Measurements from ENCODE around the gene FAM177B.
"Not testable (repeated sequence)": the region's sequence is repeated elsewhere in the genome, so short reads cannot be mapped to it uniquely, and the experiment has no call there.

The FAM177B gene

GRCh38 chr1:222728746-222729145 is 8.3 kb upstream of the FAM177B start:
- Mint-ChIP-seq H3K4me3 (no peak overlapping the region), H3K27me3 (no peaks in the 10 kb centered on the region), H3K36me3 (ENCODE audit: low read depth) (peaks cover 91% of the 10 kb centered on the region), H3K4me1 (ENCODE audit: low read depth) (peaks cover 10% of the 10 kb centered on the region), H3K27ac (no peak overlapping the region), H3K9me3 (no peaks in the 10 kb centered on the region)
- no peak for DNase-seq

- peak overlapping the region; percentile 13 for H3K27ac Mint-ChIP-seq
- H3K27me3 Mint-ChIP-seq: no peaks in the 10 kb centered on the region
- DNase-seq: no peak
- peaks cover 86% of the 10 kb centered on the region for H3K36me3 Mint-ChIP-seq (ENCODE audit: low read depth)
- H3K9me3 Mint-ChIP-seq: no peaks in the 10 kb centered on the region
- peaks cover 10% of the 10 kb centered on the region for H3K4me1 Mint-ChIP-seq (ENCODE audit: low read depth)
- no peak overlapping the region for H3K4me3 Mint-ChIP-seq
Measured at GRCh38 chr1:222730866-222731265, 6.1 kb upstream of the FAM177B start.

- peak overlapping the region; percentile 60 for H3K27ac Mint-ChIP-seq
- peaks cover 75% of the 10 kb centered on the region for H3K36me3 Mint-ChIP-seq (ENCODE audit: low read depth)
- DNase-seq: no peak
Measured at GRCh38 chr1:222732216-222733159, 4.5 kb upstream of the FAM177B start.

DNA sequence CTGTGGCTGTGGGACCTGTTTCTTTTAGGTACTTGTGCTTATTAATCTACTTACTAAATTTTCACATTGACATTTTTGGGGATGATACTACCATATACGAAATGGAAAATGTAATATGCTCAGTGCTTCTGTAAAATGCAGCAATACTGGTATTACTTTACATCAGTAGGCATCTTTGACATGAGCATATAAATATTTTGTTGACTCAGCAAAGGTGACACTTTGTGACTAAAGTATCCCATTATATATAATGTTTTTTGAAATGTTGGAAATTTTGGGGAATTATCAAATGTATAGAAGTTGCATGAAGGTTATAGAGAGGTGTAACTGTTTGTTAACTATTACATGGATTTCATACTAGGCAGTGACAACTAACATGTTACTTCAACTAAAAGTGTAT is 2.3 kb upstream of the FAM177B start:
- H3K36me3 Mint-ChIP-seq (ENCODE audit: low read depth): peaks cover 54% of the 10 kb centered on the region
- no peaks in the 10 kb centered on the region for H3K9me3 Mint-ChIP-seq
- no peak overlapping the region for H3K27ac Mint-ChIP-seq

More at GRCh38 chr1:222732216-222733159, 4.5 kb upstream of the FAM177B start:
- H3K9me3 Mint-ChIP-seq: no peaks in the 10 kb centered on the region
- no peaks in the 10 kb centered on the region for H3K27me3 Mint-ChIP-seq
- H3K4me3 Mint-ChIP-seq: no peak overlapping the region
- H3K4me1 Mint-ChIP-seq (ENCODE audit: low read depth): peaks cover 10% of the 10 kb centered on the region

GRCh38 chr1:222736470-222736869 is 532 bp upstream of the FAM177B start:
- H3K27me3 Mint-ChIP-seq: no peaks in the 10 kb centered on the region
- no peak for DNase-seq
- peaks cover 38% of the 10 kb centered on the region for H3K36me3 Mint-ChIP-seq (ENCODE audit: low read depth)
- peaks cover 8% of the 10 kb centered on the region for H3K4me1 Mint-ChIP-seq (ENCODE audit: low read depth)
- no peak overlapping the region for H3K27ac Mint-ChIP-seq
- no peak overlapping the region for H3K4me3 Mint-ChIP-seq
- H3K9me3 Mint-ChIP-seq: no peaks in the 10 kb centered on the region

More for the DNA sequence above, 2.3 kb upstream of the FAM177B start:
- no peaks in the 10 kb centered on the region for H3K27me3 Mint-ChIP-seq
- no peak overlapping the region for H3K4me3 Mint-ChIP-seq
- DNase-seq: no peak
- H3K4me1 Mint-ChIP-seq (ENCODE audit: low read depth): peaks cover 10% of the 10 kb centered on the region

DNA sequence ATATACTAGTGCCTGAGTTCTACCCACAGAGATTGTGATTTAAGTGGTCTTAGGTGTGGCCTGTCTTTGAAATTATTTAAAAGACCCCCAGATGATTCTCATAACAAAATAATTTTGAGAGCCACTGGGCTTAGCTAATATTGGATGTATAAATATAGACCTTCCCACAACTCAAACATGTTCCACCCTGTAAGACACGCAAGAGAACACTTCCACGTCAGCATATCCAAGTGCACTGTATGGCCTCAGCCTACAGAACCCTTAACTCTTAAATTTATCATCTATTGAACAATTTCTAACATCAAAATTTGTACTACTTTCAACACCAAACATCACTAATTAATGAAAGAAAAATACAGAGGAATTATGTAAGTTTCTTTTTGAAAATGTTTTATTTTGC is 2.5 kb downstream of the FAM177B start:
- no peaks in the 10 kb centered on the region for H3K9me3 Mint-ChIP-seq
- H3K27ac Mint-ChIP-seq: no peak overlapping the region
- H3K4me3 Mint-ChIP-seq: no peak overlapping the region
- peaks cover 13% of the 10 kb centered on the region for H3K36me3 Mint-ChIP-seq (ENCODE audit: low read depth)
- no peaks in the 10 kb centered on the region for H3K4me1 Mint-ChIP-seq (ENCODE audit: low read depth)
- H3K27me3 Mint-ChIP-seq: no peaks in the 10 kb centered on the region
- no peak for DNase-seq

- H3K27me3 Mint-ChIP-seq: no peaks in the 10 kb centered on the region
- H3K36me3 Mint-ChIP-seq (ENCODE audit: low read depth): peaks cover 9% of the 10 kb centered on the region
- no peaks in the 10 kb centered on the region for H3K4me1 Mint-ChIP-seq (ENCODE audit: low read depth)
- no peak overlapping the region for H3K27ac Mint-ChIP-seq
- no peaks in the 10 kb centered on the region for H3K9me3 Mint-ChIP-seq
- H3K4me3 Mint-ChIP-seq: no peak overlapping the region
- DNase-seq: no peak
Measured at GRCh38 chr1:222739929-222740328, 2.9 kb downstream of the FAM177B start.

- not testable (repeated sequence) for H3K4me3 Mint-ChIP-seq; DNase-seq; H3K36me3 Mint-ChIP-seq (ENCODE audit: low read depth); H3K27ac Mint-ChIP-seq; H3K9me3 Mint-ChIP-seq; H3K27me3 Mint-ChIP-seq; H3K4me1 Mint-ChIP-seq (ENCODE audit: low read depth)
Measured at GRCh38 chr1:222741630-222742457, 4.8 kb downstream of the FAM177B start.

- no peaks in the 10 kb centered on the region for H3K9me3 Mint-ChIP-seq
- no peak overlapping the region for H3K4me3 Mint-ChIP-seq
- H3K27ac Mint-ChIP-seq: no peak overlapping the region
- DNase-seq: no peak
- peaks cover 3% of the 10 kb centered on the region for H3K27me3 Mint-ChIP-seq
- no peaks in the 10 kb centered on the region for H3K4me1 Mint-ChIP-seq (ENCODE audit: low read depth)
- H3K36me3 Mint-ChIP-seq (ENCODE audit: low read depth): no peaks in the 10 kb centered on the region
Measured at GRCh38 chr1:222749927-222750326, 12.9 kb downstream of the FAM177B start.

DNA sequence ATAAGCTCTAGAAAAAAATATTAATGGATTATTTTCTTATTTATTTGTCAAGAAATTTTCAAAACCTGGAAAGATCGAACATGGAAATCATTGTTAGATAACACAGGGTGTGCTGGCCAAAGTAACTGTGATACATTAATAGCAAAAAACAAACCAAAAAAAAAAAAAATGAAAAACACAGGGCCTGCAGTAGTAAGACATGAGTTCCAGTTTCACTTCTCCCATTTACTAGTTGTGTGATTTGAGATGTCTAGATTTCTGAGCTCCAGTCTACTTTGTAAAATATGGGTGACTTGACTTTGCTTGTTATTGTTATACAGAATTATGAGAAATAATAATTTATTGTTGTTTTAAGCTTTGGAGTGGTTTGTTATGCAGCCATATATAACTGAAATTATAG is 13.6 kb downstream of the FAM177B start:
- H3K27ac Mint-ChIP-seq: no peak overlapping the region
- no peak overlapping the region for H3K4me3 Mint-ChIP-seq

GRCh38 chr1:222751255-222751654 is 14.3 kb downstream of the FAM177B start:
- Mint-ChIP-seq H3K4me1 (ENCODE audit: low read depth) (no peaks in the 10 kb centered on the region), H3K4me3 (no peak overlapping the region), H3K36me3 (ENCODE audit: low read depth) (no peaks in the 10 kb centered on the region), H3K9me3 (no peaks in the 10 kb centered on the region), H3K27me3 (peaks cover 6% of the 10 kb centered on the region), H3K27ac (no peak overlapping the region)
- DNase-seq: no peak

More for the DNA sequence above, 13.6 kb downstream of the FAM177B start:
- H3K27me3 Mint-ChIP-seq: peaks cover 6% of the 10 kb centered on the region
- DNase-seq: no peak
- no peaks in the 10 kb centered on the region for H3K4me1 Mint-ChIP-seq (ENCODE audit: low read depth)
- no peaks in the 10 kb centered on the region for H3K9me3 Mint-ChIP-seq
- H3K36me3 Mint-ChIP-seq (ENCODE audit: low read depth): no peaks in the 10 kb centered on the region

GRCh38 chr1:222754366-222755139 is 17.6 kb downstream of the FAM177B start:
- H3K27ac Mint-ChIP-seq: no peak overlapping the region
- no peak for DNase-seq
- H3K4me1 Mint-ChIP-seq (ENCODE audit: low read depth): no peaks in the 10 kb centered on the region
- no peaks in the 10 kb centered on the region for H3K9me3 Mint-ChIP-seq
- H3K27me3 Mint-ChIP-seq: peaks cover 12% of the 10 kb centered on the region
- no peak overlapping the region for H3K4me3 Mint-ChIP-seq
- H3K36me3 Mint-ChIP-seq (ENCODE audit: low read depth): no peaks in the 10 kb centered on the region

DNA sequence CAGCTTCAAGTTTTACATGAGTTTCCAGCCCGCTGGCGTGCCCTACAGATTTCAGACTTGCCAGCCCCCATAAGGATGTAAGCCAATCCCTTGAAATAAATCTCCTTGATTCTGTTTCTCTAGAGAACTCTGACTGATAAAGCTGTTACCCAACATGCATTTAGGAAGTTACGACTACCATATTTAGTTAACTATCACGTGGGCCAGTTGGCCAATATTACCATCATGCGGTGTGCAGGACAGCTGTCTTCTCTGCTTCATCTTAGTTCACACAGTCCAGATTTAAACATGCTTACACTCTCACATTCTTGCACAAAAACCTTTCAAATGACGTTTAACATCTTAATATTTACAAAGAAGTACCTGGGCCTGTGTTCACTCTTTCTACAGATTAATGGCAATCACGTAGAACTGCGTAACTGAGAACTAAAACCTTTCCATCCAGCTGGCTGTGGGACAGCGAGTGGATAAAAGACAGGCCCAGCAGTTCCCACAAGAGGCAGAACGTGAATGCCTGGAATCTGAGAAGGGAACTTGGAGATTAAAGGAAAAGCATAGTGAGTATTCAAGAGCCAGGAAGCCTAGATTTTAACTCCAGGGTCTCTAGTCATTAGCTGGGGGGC is 20.8 kb downstream of the FAM177B start:
- no peaks in the 10 kb centered on the region for H3K36me3 Mint-ChIP-seq (ENCODE audit: low read depth)
- peaks cover 23% of the 10 kb centered on the region for H3K27me3 Mint-ChIP-seq
- no peaks in the 10 kb centered on the region for H3K9me3 Mint-ChIP-seq
- H3K4me1 Mint-ChIP-seq (ENCODE audit: low read depth): no peaks in the 10 kb centered on the region
- no peak overlapping the region for H3K27ac Mint-ChIP-seq
- DNase-seq: no peak
- H3K4me3 Mint-ChIP-seq: no peak overlapping the region

Measured in activated T-cell treated with anti-CD3 and anti-CD28 coated beads, Interleukin-2, amount 50 U/mL, for 24 hours (primary cell).